Panc1 (cell line): ENCODE results near the gene PAH. TPM values are rescaled to one million over a fixed set of nuclear protein-coding genes. Genes with fewer than 3 reads are reported as not detected.

Experiments used
- ATAC-seq: fragments of 200-7000 bp; cut with Tn5 transposase; 2 replicates; pipeline ENCODE4 v1.9.1; 2020; ENCODE audit warnings: mild to moderate bottlenecking, moderate library complexity
- BruUV-seq: library from RNA; stranded (reverse); fragments of 400-500 nt; replicated peaks from 2 replicates; lab custom pipeline; 2021; lab: Mats Ljungman, UMichigan
- CTCF ChIA-PET: fragments of 300-600 bp; sonication (Branson Sonifier 250); formaldehyde crosslinking; loops from one replicate; lab custom pipeline; 2022; ENCODE audit warnings: antibody characterized with exemption; lab: Charles Lee
- POLR2A ChIA-PET: fragments of 300-600 bp; sonication (Branson Sonifier 250); formaldehyde crosslinking; loops from one replicate; lab custom pipeline; 2022; ENCODE audit warnings: antibody characterized with exemption; lab: Charles Lee
- DNase-seq: peaks from one replicate; pipeline ENCODE4 v3.0.0-alpha.2; 2010; ENCODE audit warnings: low read depth, low spot score
- H3K27ac ChIP-seq: 2 replicates; pipeline ENCODE4 v1.5.1; 2011; ENCODE audit warnings: mild to moderate bottlenecking, low read length, inconsistent platforms
- H3K27me3 ChIP-seq: fragments of 200-500 bp; sonication (Bioruptor generic); 2 replicates; pipeline ENCODE4 v1.6.0; 2014; ENCODE audit warnings: low read length, inconsistent platforms; ENCODE audit not compliant: control insufficient read depth, insufficient read depth
- H3K36me3 ChIP-seq: fragments of 200-500 bp; sonication (Bioruptor generic); 2 replicates; pipeline ENCODE4 v1.5.1; 2014; ENCODE audit warnings: inconsistent platforms, mild to moderate bottlenecking, low read length, moderate library complexity; ENCODE audit not compliant: control insufficient read depth, insufficient read depth
- H3K4me1 ChIP-seq: 2 replicates; pipeline ENCODE4 v1.5.1; 2011; ENCODE audit warnings: inconsistent platforms, mild to moderate bottlenecking, low read length, moderate library complexity; ENCODE audit not compliant: control insufficient read depth, insufficient read depth
- H3K4me3 ChIP-seq, 2 experiments: 2 replicates each; pipeline ENCODE4 v1.5.1; 2011 to 2012; ENCODE audit warnings: low read depth in 2 of 2, low read length in 2 of 2, mild to moderate bottlenecking in 2 of 2, inconsistent platforms in 1 of 2, moderate library complexity in 1 of 2
- H3K9me3 ChIP-seq: fragments of 200-500 bp; sonication (Bioruptor generic); 2 replicates; pipeline ENCODE4 v1.5.1; 2014; ENCODE audit warnings: low read depth, mild to moderate bottlenecking, inconsistent platforms, low read length, moderate library complexity; ENCODE audit not compliant: control insufficient read depth, insufficient read depth
- POLR2AphosphoS5 ChIP-seq: IDR thresholded peaks from 2 replicates; pipeline ENCODE4 v1.6.1; 2012; ENCODE audit warnings: mild to moderate bottlenecking, low read depth, low read length, moderate library complexity
- SIN3A ChIP-seq: IDR thresholded peaks from 2 replicates; pipeline ENCODE4 v1.6.1; 2012; ENCODE audit warnings: low read depth, mild to moderate bottlenecking, low read length, moderate library complexity, borderline replicate concordance; ENCODE audit not compliant: insufficient read depth
- TCF7L2 ChIP-seq: IDR thresholded peaks from 2 replicates; pipeline ENCODE4 v1.6.1; 2011; ENCODE audit warnings: mild to moderate bottlenecking, low read depth, low read length, inconsistent platforms
- in situ Hi-C: cut with HindIII; loops from 2 replicates; pipeline ENCODE4 v1.10.0; 2016; ENCODE audit warnings: low sequenced_read_pairs, low pct_unique_long_range_greater_than_20kb
- intact Hi-C: fragments of 100-400 bp; cut with micrococcal nuclease; formaldehyde crosslinking; loops from one replicate; pipeline ENCODE4 v1.10.0; 2022; ENCODE audit not compliant: unreplicated experiment
- total RNA-seq: library from RNA; stranded (reverse); gene quantifications from one replicate; pipeline ENCODE4 v1.2.1, GENCODE V29; 2021; ENCODE audit not compliant: unreplicated experiment
- TF ChIP-seq, protein P1 (sequence below): fragments of 450-650 bp; IDR thresholded peaks from 2 replicates; pipeline ENCODE4 v1.5.1; 2017; ENCODE audit warnings: mild to moderate bottlenecking
- TF ChIP-seq, protein P2 (sequence below), 2 experiments: IDR thresholded peaks; 2 replicates each; pipeline ENCODE4 v1.6.1; 2011 to 2012; ENCODE audit warnings: low read depth in 2 of 2, control low read depth in 1 of 2, low read length in 1 of 2, mild to moderate bottlenecking in 1 of 2, moderate library complexity in 1 of 2; ENCODE audit not compliant: insufficient read depth in 1 of 2

The PAH gene
- total RNA-seq, 1 experiment from 2014 or later = 0.51 TPM

DNA sequence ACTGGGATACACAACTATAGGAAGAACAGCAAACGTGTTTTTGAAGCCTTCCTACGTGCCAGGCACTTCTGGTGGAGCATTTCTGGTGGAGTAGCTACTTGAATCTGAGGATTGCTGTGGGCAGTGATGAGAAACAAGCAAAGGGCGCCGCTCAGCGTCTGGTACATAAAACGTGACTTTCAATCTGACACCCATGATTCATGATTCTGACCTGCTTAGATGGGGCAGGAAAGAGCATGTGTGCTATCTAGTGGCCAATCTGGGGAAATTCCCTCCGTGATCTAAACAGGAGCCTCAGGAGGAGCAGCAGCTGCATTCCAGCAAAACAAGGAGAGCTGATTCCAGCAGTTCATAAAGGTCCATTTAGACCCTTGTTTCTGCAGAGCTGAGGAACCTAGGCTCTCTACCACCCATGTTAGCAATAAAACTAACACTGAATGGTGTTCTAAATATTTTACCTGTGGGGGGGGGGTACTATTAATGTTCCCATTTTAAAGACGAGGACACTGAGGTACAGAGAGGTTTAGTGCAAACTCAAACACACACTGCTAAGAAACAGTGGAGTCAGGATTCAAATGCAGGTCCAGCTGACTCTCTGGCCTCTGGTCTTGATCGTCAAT, 37.8 kb downstream of the PAH start:
- Histone ChIP-seq H3K27me3 (no peaks in the 10 kb centered on the region), H3K36me3 (no peaks in the 10 kb centered on the region), H3K9me3 (no peaks in the 10 kb centered on the region), H3K4me3 (no peak overlapping the region), H3K27ac (no peak overlapping the region), H3K4me1 (no peaks in the 10 kb centered on the region)
- intact Hi-C loops = no loop called here
- CTCF ChIA-PET = interaction anchor here (0.6 to 0.7 kb wide), 2 partner anchors 68 to 987 kb away, joined by 3 to 4 read pairs; no protein-coding TSS in a partner anchor
- ATAC-seq = peak; percentile 77
- TF ChIP-seq, protein P1, sequence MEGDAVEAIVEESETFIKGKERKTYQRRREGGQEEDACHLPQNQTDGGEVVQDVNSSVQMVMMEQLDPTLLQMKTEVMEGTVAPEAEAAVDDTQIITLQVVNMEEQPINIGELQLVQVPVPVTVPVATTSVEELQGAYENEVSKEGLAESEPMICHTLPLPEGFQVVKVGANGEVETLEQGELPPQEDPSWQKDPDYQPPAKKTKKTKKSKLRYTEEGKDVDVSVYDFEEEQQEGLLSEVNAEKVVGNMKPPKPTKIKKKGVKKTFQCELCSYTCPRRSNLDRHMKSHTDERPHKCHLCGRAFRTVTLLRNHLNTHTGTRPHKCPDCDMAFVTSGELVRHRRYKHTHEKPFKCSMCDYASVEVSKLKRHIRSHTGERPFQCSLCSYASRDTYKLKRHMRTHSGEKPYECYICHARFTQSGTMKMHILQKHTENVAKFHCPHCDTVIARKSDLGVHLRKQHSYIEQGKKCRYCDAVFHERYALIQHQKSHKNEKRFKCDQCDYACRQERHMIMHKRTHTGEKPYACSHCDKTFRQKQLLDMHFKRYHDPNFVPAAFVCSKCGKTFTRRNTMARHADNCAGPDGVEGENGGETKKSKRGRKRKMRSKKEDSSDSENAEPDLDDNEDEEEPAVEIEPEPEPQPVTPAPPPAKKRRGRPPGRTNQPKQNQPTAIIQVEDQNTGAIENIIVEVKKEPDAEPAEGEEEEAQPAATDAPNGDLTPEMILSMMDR = peak; percentile 69
- TF ChIP-seq TCF7L2 = no peak
- in situ Hi-C loops = no loop called here
- no TSS peak for BruUV-seq
- POLR2A ChIA-PET = no interaction called here
- DNase-seq = peak; percentile 15

DNA sequence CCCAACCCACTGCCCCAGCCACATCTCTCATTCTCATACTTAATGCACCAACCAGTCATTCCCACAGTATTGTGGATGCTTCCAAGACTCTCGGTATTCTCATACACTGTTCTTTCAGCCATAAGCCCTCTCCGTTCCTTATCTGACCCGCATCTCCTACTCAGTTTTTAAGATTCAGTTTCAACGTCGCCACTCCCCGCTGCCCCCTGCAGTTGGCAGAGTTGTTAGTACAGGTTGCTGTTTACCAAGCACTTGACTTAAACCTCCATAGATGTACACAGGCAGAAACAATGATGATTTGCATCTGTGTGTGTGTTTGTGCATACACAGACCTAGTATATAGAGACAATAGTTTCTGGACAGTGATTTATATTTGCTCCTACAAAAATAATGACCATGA, 40.2 kb downstream of the PAH start:
- ChIA-PET POLR2A (no interaction called here), CTCF (no interaction called here)
- no peak for ATAC-seq
- DNase-seq = no peak
- Histone ChIP-seq H3K27ac (no peak overlapping the region), H3K4me1 (no peaks in the 10 kb centered on the region), H3K27me3 (no peaks in the 10 kb centered on the region), H3K4me3 (no peak overlapping the region), H3K9me3 (no peaks in the 10 kb centered on the region), H3K36me3 (no peaks in the 10 kb centered on the region)
- in situ Hi-C loops = no loop called here
- intact Hi-C loops = no loop called here
- no TSS peak for BruUV-seq
- TF ChIP-seq TCF7L2 = no peak
- no peak for TF ChIP-seq POLR2AphosphoS5
- TF ChIP-seq, protein P1 = peak; percentile 8; the same call in 1 of the 2 replicates
- TF ChIP-seq, protein P2, sequence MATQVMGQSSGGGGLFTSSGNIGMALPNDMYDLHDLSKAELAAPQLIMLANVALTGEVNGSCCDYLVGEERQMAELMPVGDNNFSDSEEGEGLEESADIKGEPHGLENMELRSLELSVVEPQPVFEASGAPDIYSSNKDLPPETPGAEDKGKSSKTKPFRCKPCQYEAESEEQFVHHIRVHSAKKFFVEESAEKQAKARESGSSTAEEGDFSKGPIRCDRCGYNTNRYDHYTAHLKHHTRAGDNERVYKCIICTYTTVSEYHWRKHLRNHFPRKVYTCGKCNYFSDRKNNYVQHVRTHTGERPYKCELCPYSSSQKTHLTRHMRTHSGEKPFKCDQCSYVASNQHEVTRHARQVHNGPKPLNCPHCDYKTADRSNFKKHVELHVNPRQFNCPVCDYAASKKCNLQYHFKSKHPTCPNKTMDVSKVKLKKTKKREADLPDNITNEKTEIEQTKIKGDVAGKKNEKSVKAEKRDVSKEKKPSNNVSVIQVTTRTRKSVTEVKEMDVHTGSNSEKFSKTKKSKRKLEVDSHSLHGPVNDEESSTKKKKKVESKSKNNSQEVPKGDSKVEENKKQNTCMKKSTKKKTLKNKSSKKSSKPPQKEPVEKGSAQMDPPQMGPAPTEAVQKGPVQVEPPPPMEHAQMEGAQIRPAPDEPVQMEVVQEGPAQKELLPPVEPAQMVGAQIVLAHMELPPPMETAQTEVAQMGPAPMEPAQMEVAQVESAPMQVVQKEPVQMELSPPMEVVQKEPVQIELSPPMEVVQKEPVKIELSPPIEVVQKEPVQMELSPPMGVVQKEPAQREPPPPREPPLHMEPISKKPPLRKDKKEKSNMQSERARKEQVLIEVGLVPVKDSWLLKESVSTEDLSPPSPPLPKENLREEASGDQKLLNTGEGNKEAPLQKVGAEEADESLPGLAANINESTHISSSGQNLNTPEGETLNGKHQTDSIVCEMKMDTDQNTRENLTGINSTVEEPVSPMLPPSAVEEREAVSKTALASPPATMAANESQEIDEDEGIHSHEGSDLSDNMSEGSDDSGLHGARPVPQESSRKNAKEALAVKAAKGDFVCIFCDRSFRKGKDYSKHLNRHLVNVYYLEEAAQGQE (IDR thresholded peaks at IDR 0.05; ENCODE audit: insufficient read depth in 1 of 2, low read depth in 2 of 2, low read length in 1 of 2) = no peak
- TF ChIP-seq SIN3A = no peak
